Measurements from ENCODE around the gene PRIMA1.

DNA sequence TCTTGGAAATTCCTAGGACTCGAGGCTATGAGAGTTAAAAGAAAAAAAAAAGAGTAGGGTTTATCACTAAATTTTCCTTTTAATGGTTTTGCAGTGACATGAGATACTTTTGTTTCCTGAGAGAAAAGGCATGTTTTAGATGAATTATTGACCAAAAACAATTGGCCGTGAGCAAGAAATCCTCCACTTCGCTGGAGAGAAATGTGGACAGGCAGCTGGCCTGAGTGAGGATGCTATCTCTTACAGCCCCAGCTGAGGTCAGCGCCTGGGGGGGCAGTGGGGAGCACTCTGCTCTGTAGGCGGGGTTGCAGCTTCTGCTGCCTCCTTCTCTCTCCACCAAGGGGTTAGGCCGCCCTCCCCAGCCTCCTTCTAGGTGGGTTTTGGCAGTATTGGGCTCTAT, 54.7 kb downstream of the PRIMA1 start:
- TF ChIP-seq ZNF586 (CRISPR knock-in tag; conservative IDR thresholded peaks at IDR 0.05) (no peak), SUPT5H (IDR thresholded peaks at IDR 0.05) (no peak), ZNF444 (CRISPR knock-in tag; IDR thresholded peaks at IDR 0.05) (no peak), JUN (IDR thresholded peaks at IDR 0.05; ENCODE audit: borderline replicate concordance, low read depth, low read length) (no peak), JUN (CRISPR knock-in tag; IDR thresholded peaks at IDR 0.05; ENCODE audit: borderline replicate concordance) (no peak), PHF8 (IDR thresholded peaks at IDR 0.05; ENCODE audit: borderline replicate concordance, low read length) (no peak), TAF1 (IDR thresholded peaks at IDR 0.05; ENCODE audit: control insufficient read depth, extremely low read depth, insufficient read depth, low read length, severe bottlenecking) (no peak), CBX2 (IDR thresholded peaks at IDR 0.05; ENCODE audit: insufficient read depth, low read length, poor library complexity, severe bottlenecking) (no peak), ZBTB1 (CRISPR knock-in tag; IDR thresholded peaks at IDR 0.05; ENCODE audit: borderline replicate concordance, low read depth) (no peak), ZBTB8A (IDR thresholded peaks at IDR 0.05; ENCODE audit: partially characterized antibody) (no peak), ZNF174 (CRISPR knock-in tag; IDR thresholded peaks at IDR 0.05) (no peak)
- TF ChIP-seq, protein P1, sequence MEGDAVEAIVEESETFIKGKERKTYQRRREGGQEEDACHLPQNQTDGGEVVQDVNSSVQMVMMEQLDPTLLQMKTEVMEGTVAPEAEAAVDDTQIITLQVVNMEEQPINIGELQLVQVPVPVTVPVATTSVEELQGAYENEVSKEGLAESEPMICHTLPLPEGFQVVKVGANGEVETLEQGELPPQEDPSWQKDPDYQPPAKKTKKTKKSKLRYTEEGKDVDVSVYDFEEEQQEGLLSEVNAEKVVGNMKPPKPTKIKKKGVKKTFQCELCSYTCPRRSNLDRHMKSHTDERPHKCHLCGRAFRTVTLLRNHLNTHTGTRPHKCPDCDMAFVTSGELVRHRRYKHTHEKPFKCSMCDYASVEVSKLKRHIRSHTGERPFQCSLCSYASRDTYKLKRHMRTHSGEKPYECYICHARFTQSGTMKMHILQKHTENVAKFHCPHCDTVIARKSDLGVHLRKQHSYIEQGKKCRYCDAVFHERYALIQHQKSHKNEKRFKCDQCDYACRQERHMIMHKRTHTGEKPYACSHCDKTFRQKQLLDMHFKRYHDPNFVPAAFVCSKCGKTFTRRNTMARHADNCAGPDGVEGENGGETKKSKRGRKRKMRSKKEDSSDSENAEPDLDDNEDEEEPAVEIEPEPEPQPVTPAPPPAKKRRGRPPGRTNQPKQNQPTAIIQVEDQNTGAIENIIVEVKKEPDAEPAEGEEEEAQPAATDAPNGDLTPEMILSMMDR (IDR thresholded peaks at IDR 0.05 in 2 of 3, conservative IDR thresholded peaks at IDR 0.05 in 1 of 3; ENCODE audit: insufficient read depth in 2 of 3, low read depth in 1 of 3, low read length in 3 of 3): no peak
- TF ChIP-seq, protein P2, sequence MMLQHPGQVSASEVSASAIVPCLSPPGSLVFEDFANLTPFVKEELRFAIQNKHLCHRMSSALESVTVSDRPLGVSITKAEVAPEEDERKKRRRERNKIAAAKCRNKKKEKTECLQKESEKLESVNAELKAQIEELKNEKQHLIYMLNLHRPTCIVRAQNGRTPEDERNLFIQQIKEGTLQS (IDR thresholded peaks at IDR 0.05): no peak
- TF ChIP-seq, protein P2 (CRISPR knock-in tag; conservative IDR thresholded peaks at IDR 0.05): no peak
- TF ChIP-seq, protein P3, sequence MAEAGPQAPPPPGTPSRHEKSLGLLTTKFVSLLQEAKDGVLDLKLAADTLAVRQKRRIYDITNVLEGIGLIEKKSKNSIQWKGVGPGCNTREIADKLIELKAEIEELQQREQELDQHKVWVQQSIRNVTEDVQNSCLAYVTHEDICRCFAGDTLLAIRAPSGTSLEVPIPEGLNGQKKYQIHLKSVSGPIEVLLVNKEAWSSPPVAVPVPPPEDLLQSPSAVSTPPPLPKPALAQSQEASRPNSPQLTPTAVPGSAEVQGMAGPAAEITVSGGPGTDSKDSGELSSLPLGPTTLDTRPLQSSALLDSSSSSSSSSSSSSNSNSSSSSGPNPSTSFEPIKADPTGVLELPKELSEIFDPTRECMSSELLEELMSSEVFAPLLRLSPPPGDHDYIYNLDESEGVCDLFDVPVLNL (CRISPR knock-in tag; IDR thresholded peaks at IDR 0.05; ENCODE audit: low read depth): no peak
